ENCODE results near the gene FNDC10.

GRCh38 chr1:1599030-1599934 is 653 bp downstream of the FNDC10 start:
- TF ChIP-seq, protein P1, sequence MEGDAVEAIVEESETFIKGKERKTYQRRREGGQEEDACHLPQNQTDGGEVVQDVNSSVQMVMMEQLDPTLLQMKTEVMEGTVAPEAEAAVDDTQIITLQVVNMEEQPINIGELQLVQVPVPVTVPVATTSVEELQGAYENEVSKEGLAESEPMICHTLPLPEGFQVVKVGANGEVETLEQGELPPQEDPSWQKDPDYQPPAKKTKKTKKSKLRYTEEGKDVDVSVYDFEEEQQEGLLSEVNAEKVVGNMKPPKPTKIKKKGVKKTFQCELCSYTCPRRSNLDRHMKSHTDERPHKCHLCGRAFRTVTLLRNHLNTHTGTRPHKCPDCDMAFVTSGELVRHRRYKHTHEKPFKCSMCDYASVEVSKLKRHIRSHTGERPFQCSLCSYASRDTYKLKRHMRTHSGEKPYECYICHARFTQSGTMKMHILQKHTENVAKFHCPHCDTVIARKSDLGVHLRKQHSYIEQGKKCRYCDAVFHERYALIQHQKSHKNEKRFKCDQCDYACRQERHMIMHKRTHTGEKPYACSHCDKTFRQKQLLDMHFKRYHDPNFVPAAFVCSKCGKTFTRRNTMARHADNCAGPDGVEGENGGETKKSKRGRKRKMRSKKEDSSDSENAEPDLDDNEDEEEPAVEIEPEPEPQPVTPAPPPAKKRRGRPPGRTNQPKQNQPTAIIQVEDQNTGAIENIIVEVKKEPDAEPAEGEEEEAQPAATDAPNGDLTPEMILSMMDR (IDR thresholded peaks at IDR 0.05; ENCODE audit: poor library complexity): no peak
- peak; percentile 50 for TF ChIP-seq EZH2 (IDR thresholded peaks at IDR 0.05; ENCODE audit: borderline replicate concordance)

All from hepatocyte (in vitro differentiated cells).